B cell (primary cell): ENCODE data around the gene SEPTIN7. TPM values are rescaled to one million over a fixed set of nuclear protein-coding genes. Genes with fewer than 3 reads are reported as not detected.

Experiments
- ATAC-seq: fragments of 200-7000 bp; cut with Tn5 transposase; one replicate; pipeline ENCODE4 v1.10.0; 2021; ENCODE audit warnings: low read depth, mild to moderate bottlenecking, moderate number of reproducible peaks, moderate library complexity
- CTCF ChIA-PET: fragments of 350-600 bp; sonication (Branson Sonifier 250); formaldehyde crosslinking; loops from one replicate; lab custom pipeline; 2021; ENCODE audit warnings: antibody characterized with exemption, inconsistent platforms; lab: Charles Lee
- POLR2A ChIA-PET: fragments of 350-600 bp; sonication (Branson Sonifier 250); formaldehyde crosslinking; loops from one replicate; lab custom pipeline; 2021; ENCODE audit warnings: antibody characterized with exemption; lab: Charles Lee
- DNase-seq: peaks from one replicate; pipeline ENCODE4 v3.0.0; 2013
- H2AFZ ChIP-seq: 2 replicates; pipeline ENCODE4 v1.6.1; 2012; ENCODE audit warnings: mild to moderate bottlenecking, low read depth, low read length; ENCODE audit not compliant: insufficient read depth, poor library complexity, severe bottlenecking
- H3K27ac ChIP-seq, 2 donors: 1 replicate in 1 of 2; 2 replicates in 1 of 2; pipeline ENCODE4 v1.5.1; 2012 to 2013; ENCODE audit warnings: low read length in 2 of 2, mild to moderate bottlenecking in 2 of 2, moderate library complexity in 1 of 2
- H3K27me3 ChIP-seq, 4 experiments: fragments of 200-600 bp in 1 of 4; sonication (generic) in 1 of 4; replicated peaks in 1 of 4; 1 replicate in 2 of 4; 2 replicates in 2 of 4; pipeline versions ENCODE4 v1.6.1 to v1.7.0; 2013 to 2016; ENCODE audit warnings: low read length in 3 of 4, mild to moderate bottlenecking in 2 of 4, mixed read lengths in 1 of 4, moderate library complexity in 1 of 4; ENCODE audit not compliant: insufficient read depth in 4 of 4, control insufficient read depth in 3 of 4; ENCODE audit errors: control extremely low read depth in 1 of 4
- H3K36me3 ChIP-seq, 2 experiments: replicated peaks in 1 of 2; 1 replicate in 1 of 2; 2 replicates in 1 of 2; pipeline versions ENCODE4 v1.6.1 to v1.7.1; 2013; ENCODE audit warnings: low read length in 1 of 2; ENCODE audit not compliant: insufficient read depth in 2 of 2, control insufficient read depth in 1 of 2; ENCODE audit errors: control extremely low read depth in 1 of 2, extremely low read depth in 1 of 2
- H3K4me1 ChIP-seq, 2 donors: fragments of 200-600 bp in 1 of 2; sonication (generic) in 1 of 2; 1 replicate in 1 of 2; 2 replicates in 1 of 2; pipeline versions ENCODE4 v1.5.1 to v1.6.1; 2013 to 2017; ENCODE audit warnings: low read length in 2 of 2; ENCODE audit not compliant: control insufficient read depth in 2 of 2, insufficient read depth in 2 of 2
- H3K4me2 ChIP-seq: replicated peaks from 2 replicates; pipeline ENCODE3; 2012; ENCODE audit warnings: mild to moderate bottlenecking, low read depth, low read length; ENCODE audit not compliant: poor library complexity, severe bottlenecking
- H3K4me3 ChIP-seq, 5 experiments: fragments of 200-600 bp in 1 of 5; sonication (generic) in 1 of 5; 1 replicate in 3 of 5; 2 replicates in 2 of 5; pipeline versions ENCODE4 v1.5.1 to v1.7.0; 2011 to 2016; ENCODE audit warnings: low read length in 4 of 5, mild to moderate bottlenecking in 4 of 5, low read depth in 2 of 5, control low read depth in 1 of 5, moderate library complexity in 1 of 5; ENCODE audit not compliant: insufficient read depth in 1 of 5; ENCODE audit errors: control extremely low read depth in 1 of 5, extremely low read depth in 1 of 5
- H3K79me2 ChIP-seq: fragments of 200-600 bp; sonication (generic); one replicate; pipeline ENCODE4 v1.6.0; 2016; ENCODE audit warnings: low read length; ENCODE audit not compliant: control insufficient read depth, insufficient read depth
- H3K9ac ChIP-seq: fragments of 200-600 bp; sonication (generic); 2 replicates; pipeline ENCODE4 v1.6.1; 2017; ENCODE audit warnings: mild to moderate bottlenecking, low read length, moderate library complexity
- H3K9me3 ChIP-seq, 3 donors: one replicate each; pipeline versions ENCODE4 v1.6.1 to v1.7.1; 2013; ENCODE audit warnings: low read length in 2 of 3; ENCODE audit not compliant: control insufficient read depth in 2 of 3, insufficient read depth in 1 of 3; ENCODE audit errors: control extremely low read depth in 1 of 3
- H4K20me1 ChIP-seq: 2 replicates; pipeline ENCODE4 v1.6.0; 2012; ENCODE audit warnings: mild to moderate bottlenecking, low read length; ENCODE audit not compliant: insufficient read depth, control insufficient read depth, poor library complexity, severe bottlenecking
- H3K27ac Mint-ChIP-seq: one replicate; pipeline ENCODE4 v1.8.0; 2021; ENCODE audit warnings: mixed read lengths
- H3K27me3 Mint-ChIP-seq: one replicate; pipeline ENCODE4 v1.8.0; 2021; ENCODE audit warnings: mixed read lengths
- H3K4me1 Mint-ChIP-seq: one replicate; pipeline ENCODE4 v1.8.0; 2021; ENCODE audit warnings: mixed read lengths
- H3K4me3 Mint-ChIP-seq: one replicate; pipeline ENCODE4 v1.8.0; 2021; ENCODE audit warnings: mixed read lengths
- H3K9me3 Mint-ChIP-seq: one replicate; pipeline ENCODE4 v1.8.0; 2022; ENCODE audit warnings: mixed read lengths; ENCODE audit not compliant: insufficient read depth
- CTCF ChIP-seq: fragments of 200-600 bp; IDR thresholded peaks from one replicate; pipeline ENCODE4 v1.8.0; 2022; ENCODE audit warnings: antibody characterized with exemption, mild to moderate bottlenecking
- EZH2 ChIP-seq: IDR thresholded peaks from 2 replicates; pipeline ENCODE4 v1.6.1; 2012; ENCODE audit warnings: borderline replicate concordance, low read depth, mild to moderate bottlenecking, moderate library complexity, low read length; ENCODE audit not compliant: insufficient read depth, poor library complexity, severe bottlenecking
- WGBS: methylation state at CpG from one replicate; pipeline ENCODE4 v1.1.5; 2013; ENCODE audit warnings: missing lambda C conversion rate; ENCODE audit not compliant: insufficient coverage; 5-methylcytosine and 5-hydroxymethylcytosine counted together
- intact Hi-C: fragments of 100-400 bp; cut with micrococcal nuclease; formaldehyde crosslinking; loops from one replicate; pipeline ENCODE4 v1.10.0; 2022
- polyA plus RNA-seq: library from polyadenylated mRNA; depleted of rRNA; stranded (reverse); fragments of >200 nt; gene quantifications from 2 replicates; pipeline ENCODE4 v1.2.3, GENCODE V29; 2012
- total RNA-seq, 2 donors: library from RNA; stranded (reverse); fragments of 120-200 nt in 1 of 2; gene quantifications; 1 replicate in 1 of 2; 2 replicates in 1 of 2; pipeline versions ENCODE4 v1.2.3 to v1.2.4, GENCODE V29; 2013 to 2022

Gene SEPTIN7
- total and polyA plus RNA-seq, 2 donors (not counting 1 experiment from before 2014, with no cell fraction given): 70.0 to 315 TPM

GRCh38 chr7:35784332-35784731 lies 16.5 kb upstream of the SEPTIN7 start:
- Histone ChIP-seq H3K36me3 (no peaks in the 10 kb centered on the region), H4K20me1 (no peaks in the 10 kb centered on the region), H3K79me2 (no peaks in the 10 kb centered on the region), H3K4me2 (no peak overlapping the region), H3K4me1 (no peaks in the 10 kb centered on the region), H3K27me3 (no peaks in the 10 kb centered on the region), H2AFZ (no peak overlapping the region), H3K4me3 (no peak overlapping the region), H3K9me3 (no peaks in the 10 kb centered on the region), H3K27ac (no peak overlapping the region), H3K9ac (no peak overlapping the region)
- H3K27me3 Mint-ChIP-seq: no peaks in the 10 kb centered on the region
- ATAC-seq (no peak), DNase-seq (no peak)
- no peak overlapping the region for H3K27ac Mint-ChIP-seq
- WGBS: 100% methylated on average over 2 of the region's 3 CpGs
- ChIA-PET CTCF (interaction anchor here (0.7 kb wide), 1 partner anchor 13 kb away, joined by 3 read pairs; no protein-coding TSS in a partner anchor), POLR2A (no interaction called here)
- peaks cover 2% of the 10 kb centered on the region for H3K9me3 Mint-ChIP-seq
- TF ChIP-seq EZH2: no peak
- H3K4me1 Mint-ChIP-seq: no peaks in the 10 kb centered on the region
- intact Hi-C loops: no loop called here
- no peak overlapping the region for H3K4me3 Mint-ChIP-seq

GRCh38 chr7:35785250-35785649 lies 15.6 kb upstream of the SEPTIN7 start:
- ChIA-PET POLR2A (no interaction called here), CTCF (interaction anchor here (1.0 kb wide), 1 partner anchor 76 kb away, joined by 3 read pairs; no protein-coding TSS in a partner anchor)
- H3K4me1 ChIP-seq: no peaks in the 10 kb centered on the region
- no peak overlapping the region for H3K4me2 ChIP-seq
- no peak overlapping the region for H2AFZ ChIP-seq
- no peaks in the 10 kb centered on the region for H3K79me2 ChIP-seq
- H3K9ac ChIP-seq: no peak overlapping the region
- intact Hi-C loops: no loop called here
- WGBS: 88% methylated on average over 1 of the region's 2 CpGs
- peaks cover 2% of the 10 kb centered on the region for H3K9me3 Mint-ChIP-seq
- no peaks in the 10 kb centered on the region for H3K27me3 Mint-ChIP-seq
- H3K27ac ChIP-seq: no peak overlapping the region
- no peak overlapping the region for H3K4me3 Mint-ChIP-seq
- H3K36me3 ChIP-seq: no peaks in the 10 kb centered on the region
- TF ChIP-seq CTCF (no peak), EZH2 (no peak)
- H4K20me1 ChIP-seq: no peaks in the 10 kb centered on the region
- H3K27ac Mint-ChIP-seq: no peak overlapping the region
- DNase-seq: no peak
- H3K27me3 ChIP-seq: no peaks in the 10 kb centered on the region
- H3K4me3 ChIP-seq: no peak overlapping the region
- no peaks in the 10 kb centered on the region for H3K9me3 ChIP-seq
- no peak for ATAC-seq
- no peaks in the 10 kb centered on the region for H3K4me1 Mint-ChIP-seq
